ENCODE results near the gene PPCS. TPM values are rescaled to one million over a fixed set of nuclear protein-coding genes. Genes with fewer than 3 reads are reported as not detected.

Gene PPCS
- total RNA-seq, 1 donor from 2014 or later = 45.5 TPM

GRCh38 chr1:42504535-42505128 is 48.3 kb downstream of the PPCS start:
- Mint-ChIP-seq H3K4me1 (ENCODE audit: unreplicated experiment) (no peaks in the 10 kb centered on the region), H3K36me3 (peaks cover 29% of the 10 kb centered on the region), H3K27ac (no peak overlapping the region), H3K4me3 (no peak overlapping the region), H3K27me3 (no peaks in the 10 kb centered on the region), H3K9me3 (no peaks in the 10 kb centered on the region)
- TF ChIP-seq CTCF (conservative IDR thresholded peaks at IDR 0.05) = no peak
- no peak for DNase-seq (ENCODE audit: extremely low spot score, unreplicated experiment)

GRCh38 chr1:42506576-42506975 is 50.2 kb downstream of the PPCS start:
- H3K36me3 Mint-ChIP-seq = peaks cover 35% of the 10 kb centered on the region
- TF ChIP-seq CTCF (conservative IDR thresholded peaks at IDR 0.05) = no peak
- no peaks in the 10 kb centered on the region for H3K4me1 Mint-ChIP-seq (ENCODE audit: unreplicated experiment)
- no peaks in the 10 kb centered on the region for H3K27me3 Mint-ChIP-seq
- no peak for DNase-seq (ENCODE audit: extremely low spot score, unreplicated experiment)
- H3K4me3 Mint-ChIP-seq = no peak overlapping the region
- no peak overlapping the region for H3K27ac Mint-ChIP-seq
- peaks cover 5% of the 10 kb centered on the region for H3K9me3 Mint-ChIP-seq

Other genes starting within 250 kb of the PPCS start
- 49.4 and 49.8 TPM in 2 replicates for gene FOXJ3, start 121.3 kb upstream of the PPCS start, total RNA-seq (ENCODE audit: low replicate concordance)
- gene RIMKLA, start 75.8 kb upstream of the PPCS start, total RNA-seq (ENCODE audit: low replicate concordance) = 2.3 and 3.8 TPM in 2 replicates
- 1.5 and 1.8 TPM in 2 replicates for gene ZMYND12, start 521 bp upstream of the PPCS start, total RNA-seq (ENCODE audit: low replicate concordance)
- 6.9 and 9.3 TPM in 2 replicates for gene CCDC30, start 6.7 kb downstream of the PPCS start, total RNA-seq (ENCODE audit: low replicate concordance)
- 42.5 and 58.9 TPM in 2 replicates for gene PPIH, start 201.9 kb downstream of the PPCS start, total RNA-seq (ENCODE audit: low replicate concordance)
- gene YBX1, start 225.9 kb downstream of the PPCS start, total RNA-seq (ENCODE audit: low replicate concordance) = 508 and 709 TPM in 2 replicates